Forelimb muscle (tissue), 1 donor: ENCODE data around the gene ZBED6. TPM values are rescaled to one million over a fixed set of nuclear protein-coding genes. Genes with fewer than 3 reads are reported as not detected.
A peak's percentile ranks its signal among the peaks of the same experiment; 100 is the strongest.
"Not testable (repeated sequence)": the region's sequence is repeated elsewhere in the genome, so short reads cannot be mapped to it uniquely, and the experiment has no call there.

Experiments
- DNase-seq: peaks from one replicate; pipeline ENCODE4 v3.0.0-alpha.2; 2013; ENCODE audit warnings: low read depth
- polyA plus RNA-seq: library from polyadenylated mRNA; unstranded; fragments of 120-200 nt; gene quantifications from one replicate; pipeline ENCODE4 v1.2.1, GENCODE V29; 2013; ENCODE audit not compliant: insufficient read length

Gene ZBED6
- polyA plus RNA-seq = 12.0 TPM

GRCh38 chr1:203795441-203796235, at the start of gene ZBED6, which contains the start of gene ZC3H11A:
ZBED6 (plus strand) TSS chr1:203795623; CDS start chr1:203797523, 1,900 bp downstream.
ZC3H11A (plus strand) TSS chr1:203795623; CDS start chr1:203817071, 21,448 bp downstream.
- peak; percentile 95 for DNase-seq

GRCh38 chr1:203746281-203746680, 49.1 kb upstream of the ZBED6 start:
- DNase-seq = no peak

GRCh38 chr1:203751051-203751450, 44.4 kb upstream of the ZBED6 start:
- no peak for DNase-seq

- not testable (repeated sequence) for DNase-seq
These were observed 43.6 kb upstream of the ZBED6 start for GRCh38 chr1:203751618-203752361.

GRCh38 chr1:203754455-203754864, 41.0 kb upstream of the ZBED6 start:
- no peak for DNase-seq

- DNase-seq = no peak
These were observed 39.4 kb upstream of the ZBED6 start for GRCh38 chr1:203756036-203756435.

GRCh38 chr1:203758749-203759148, 36.7 kb upstream of the ZBED6 start:
- DNase-seq = not testable (repeated sequence)

GRCh38 chr1:203760506-203760905, 34.9 kb upstream of the ZBED6 start:
- no peak for DNase-seq

- not testable (repeated sequence) for DNase-seq
These were observed 33.5 kb upstream of the ZBED6 start for GRCh38 chr1:203761958-203762357.

GRCh38 chr1:203763505-203763904, 31.9 kb upstream of the ZBED6 start:
- DNase-seq = no peak

GRCh38 chr1:203764105-203765028, 31.1 kb upstream of the ZBED6 start:
- no peak for DNase-seq

- DNase-seq = no peak
These were observed 30.2 kb upstream of the ZBED6 start, which contains the start of gene LAX1 for GRCh38 chr1:203765029-203765837. LAX1 (plus strand) TSS chr1:203765183; CDS start chr1:203765566, 383 bp downstream.

- no peak for DNase-seq
These were observed 27.2 kb upstream of the ZBED6 start for GRCh38 chr1:203768256-203768655.

GRCh38 chr1:203769505-203770343, 25.7 kb upstream of the ZBED6 start:
- DNase-seq = peak; percentile 35

- DNase-seq = no peak
These were observed 23.5 kb upstream of the ZBED6 start for GRCh38 chr1:203771901-203772301.

GRCh38 chr1:203772836-203773235, 22.6 kb upstream of the ZBED6 start:
- DNase-seq = no peak

GRCh38 chr1:203776636-203777035, 18.8 kb upstream of the ZBED6 start:
- no peak for DNase-seq

GRCh38 chr1:203777596-203777995, 17.8 kb upstream of the ZBED6 start:
- DNase-seq = no peak

- DNase-seq = no peak
These were observed 17.3 kb upstream of the ZBED6 start for GRCh38 chr1:203778146-203778545.

- no peak for DNase-seq
These were observed 16.6 kb upstream of the ZBED6 start for GRCh38 chr1:203778789-203779188.
